Stimulated activated CD8-positive, alpha-beta memory T cell treated with anti-CD3 and anti-CD28 coated beads, Interleukin-2, amount 100 ng/mL, for 1 hour (primary cell): ENCODE data around the gene ADAM23.

Experiments used
- DNase-seq, 2 donors: peaks; one replicate each; pipeline ENCODE4 v3.0.0-alpha.2; 2020; ENCODE audit warnings: low read depth in 2 of 2

The ADAM23 gene

DNA sequence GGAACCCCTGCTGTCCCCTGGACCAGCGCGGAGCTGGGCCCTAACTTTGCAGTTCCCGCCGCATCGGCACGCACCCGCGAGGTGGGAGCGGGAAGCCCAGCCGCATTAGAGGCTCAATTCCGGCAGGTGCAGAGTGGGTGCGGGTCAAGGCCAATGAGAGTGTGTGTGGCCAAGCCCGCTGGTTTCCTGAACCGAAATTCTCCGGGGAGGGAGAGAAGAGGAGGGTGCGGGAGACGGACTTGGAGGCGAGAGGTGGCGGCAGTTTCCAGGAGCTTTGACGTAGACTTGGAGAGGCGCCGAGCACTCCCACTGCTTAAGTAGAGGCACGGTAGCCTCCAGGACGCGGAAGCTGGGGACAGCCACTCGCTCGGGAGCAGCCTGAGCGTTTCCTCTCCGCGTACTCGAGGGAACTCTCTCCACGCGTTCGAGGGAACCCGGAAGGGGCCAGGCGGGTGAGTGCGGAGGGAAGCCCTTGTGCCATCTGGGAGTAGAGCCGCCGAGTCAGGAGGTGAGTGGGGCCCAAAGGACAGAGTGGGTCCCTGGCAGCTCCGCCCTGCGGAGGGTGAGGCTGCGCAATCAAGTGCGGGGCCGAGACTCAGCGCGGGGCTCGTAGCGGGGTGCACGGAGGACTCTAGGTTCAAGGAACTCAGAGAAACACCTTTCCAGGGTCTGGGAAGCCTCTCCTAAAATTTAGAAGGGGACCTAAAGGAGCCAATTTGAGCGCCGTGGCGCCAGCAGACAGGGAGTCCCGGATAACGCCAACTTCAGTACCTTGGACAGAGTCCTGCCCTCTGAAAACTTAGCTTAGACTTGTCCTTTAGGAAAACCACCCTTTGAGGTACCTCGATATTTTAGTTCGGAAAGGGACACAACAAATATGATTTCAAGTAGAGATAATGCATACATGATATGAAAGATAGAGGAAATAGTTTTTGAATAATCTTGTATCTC lies 199.0 kb downstream of the ADAM23 start, which contains the start of gene FAM237A:
TSS of gene FAM237A (plus strand) at position 413 of the 951 bp plus-strand sequence. CDS start 1,750 bp downstream, outside the sequence.
- DNase-seq: no peak

DNA sequence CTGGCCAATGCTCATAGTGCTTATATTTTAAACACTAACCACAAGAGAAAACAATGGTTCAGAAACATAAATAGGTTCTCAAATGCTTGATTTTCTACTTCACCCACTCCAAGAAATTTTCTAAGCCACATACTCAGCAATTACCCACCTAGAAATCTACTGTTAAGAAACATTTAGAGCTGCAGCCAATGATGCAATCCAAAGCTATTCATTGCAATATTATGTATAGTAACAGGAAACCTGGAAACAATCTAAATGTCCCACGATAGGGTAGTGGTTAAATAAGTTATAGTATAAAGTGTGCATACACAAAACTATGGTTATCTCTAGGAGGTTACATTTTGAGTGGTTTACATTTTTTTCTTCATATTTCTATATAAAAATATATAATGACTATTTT lies 204.7 kb downstream of the ADAM23 start:
- no peak for DNase-seq

GRCh38 chr2:206657087-206657486 lies 213.8 kb downstream of the ADAM23 start:
- DNase-seq: no peak

- no peak for DNase-seq
Observed at GRCh38 chr2:206665251-206665650, 221.9 kb downstream of the ADAM23 start.
